Measurements from ENCODE around the gene CLEC18A. TPM values are rescaled to one million over a fixed set of nuclear protein-coding genes. Genes with fewer than 3 reads are reported as not detected.

The CLEC18A gene
- 56.1 TPM for total RNA-seq

GRCh38 chr16:69951017-69951671 is at the start of gene CLEC18A:
TSS of gene CLEC18A (plus strand) at chr16:69951334. CDS start at chr16:69951367, 33 bp downstream.

Small RNA genes within 50 kb of the gene (small RNA-seq; reads per million reads assigned to genes)
- not detected for gene AC026468.1 (ENCODE audit: low replicate concordance)
- gene MIR140 (ENCODE audit: low replicate concordance): 60.7 reads per million, percentile 97 among the genes with 10 or more reads in this experiment

Other genes starting within 250 kb of the CLEC18A start
- 16.5 TPM for gene NQO1, start 224.8 kb upstream of the CLEC18A start, total RNA-seq
- gene NOB1, start 196.4 kb upstream of the CLEC18A start, total RNA-seq: 27.3 TPM
- gene WWP2, start 189.0 kb upstream of the CLEC18A start, total RNA-seq: 45.2 TPM
- 36.6 TPM for gene PDPR, start 163.0 kb downstream of the CLEC18A start, total RNA-seq
- gene CLEC18C, start 222.5 kb downstream of the CLEC18A start, total RNA-seq: 32.6 TPM

Measured in metanephros (tissue), 2 donors.